ENCODE data around the gene ST3GAL3.

DNA sequence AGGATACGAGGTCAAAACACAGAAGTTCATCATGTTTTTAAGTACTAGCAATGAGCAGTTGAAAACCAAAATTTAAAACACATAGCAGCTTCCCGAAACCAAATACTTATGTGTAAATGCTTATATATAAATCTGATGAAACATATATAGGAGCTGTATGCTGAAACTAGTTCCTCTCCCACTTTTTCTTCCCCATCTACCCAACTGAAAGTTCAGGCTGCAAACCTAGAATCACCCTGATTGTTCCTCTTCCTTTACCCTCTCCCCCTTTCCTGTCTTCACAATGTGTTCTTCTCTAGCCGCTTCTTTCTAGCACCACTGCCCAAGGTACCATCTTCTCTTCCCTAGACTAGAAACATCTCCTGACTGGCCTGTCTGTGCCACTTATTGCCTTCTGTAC is 90.6 kb downstream of the ST3GAL3 start:
- TF ChIP-seq MXI1 (IDR thresholded peaks at IDR 0.05; ENCODE audit: low read depth, low read length) (no peak), ZBTB33 (IDR thresholded peaks at IDR 0.05; ENCODE audit: borderline replicate concordance, low read depth) (no peak), CTCF (IDR thresholded peaks at IDR 0.05) (no peak), MAX (IDR thresholded peaks at IDR 0.05; ENCODE audit: low read depth) (no peak), RAD21 (IDR thresholded peaks at IDR 0.05; ENCODE audit: low read length) (no peak), NRF1 (IDR thresholded peaks at IDR 0.05; ENCODE audit: low read depth, low read length) (no peak), YY1 (IDR thresholded peaks at IDR 0.05; ENCODE audit: low read depth) (no peak)

Data from SK-N-SH (cell line).